Mesenchymal stem cell (in vitro differentiated cells and primary cell): Measurements from ENCODE around the gene TBPL1.
A peak's percentile ranks its signal among the peaks of the same experiment; 100 is the strongest.

Source experiments
- DNase-seq: peaks from one replicate; pipeline ENCODE4 v3.0.0-alpha.2; 2013
- H2AFZ ChIP-seq: one replicate; pipeline ENCODE4 v1.6.1; 2013; ENCODE audit warnings: low read depth, mild to moderate bottlenecking, control low read depth, inconsistent platforms, low read length, moderate library complexity
- H2AK5ac ChIP-seq: 2 replicates; pipeline ENCODE4 v1.6.1; 2013; ENCODE audit warnings: low read length, moderate library complexity, mild to moderate bottlenecking, inconsistent platforms; ENCODE audit not compliant: severe bottlenecking
- H2BK120ac ChIP-seq: one replicate; pipeline ENCODE4 v1.6.1; 2013; ENCODE audit warnings: low read depth, mild to moderate bottlenecking, inconsistent platforms, low read length, moderate library complexity
- H2BK12ac ChIP-seq, 2 experiments: one replicate each; pipeline ENCODE4 v1.6.1; 2013; ENCODE audit warnings: inconsistent platforms in 2 of 2, low read length in 2 of 2, mild to moderate bottlenecking in 2 of 2, moderate library complexity in 2 of 2, control low read depth in 1 of 2
- H2BK15ac ChIP-seq: one replicate; pipeline ENCODE4 v1.6.1; 2013; ENCODE audit warnings: mild to moderate bottlenecking, low read depth, inconsistent platforms; ENCODE audit not compliant: poor library complexity, severe bottlenecking
- H2BK5ac ChIP-seq: 2 replicates; pipeline ENCODE4 v1.6.1; 2013; ENCODE audit warnings: low read depth, mild to moderate bottlenecking, low read length, control low read depth, inconsistent platforms; ENCODE audit not compliant: poor library complexity, severe bottlenecking
- H3K14ac ChIP-seq, 2 experiments: one replicate each; pipeline ENCODE4 v1.6.1; 2013; ENCODE audit warnings: inconsistent platforms in 2 of 2, low read length in 2 of 2, control low read depth in 1 of 2, mild to moderate bottlenecking in 1 of 2, moderate library complexity in 1 of 2
- H3K18ac ChIP-seq, 2 experiments: one replicate each; pipeline ENCODE4 v1.6.1; 2013; ENCODE audit warnings: inconsistent platforms in 2 of 2, low read length in 2 of 2, control low read depth in 1 of 2, low read depth in 1 of 2, mild to moderate bottlenecking in 1 of 2
- H3K23ac ChIP-seq, 2 experiments: one replicate each; pipeline ENCODE4 v1.6.1; 2013; ENCODE audit warnings: inconsistent platforms in 2 of 2, low read length in 2 of 2, mild to moderate bottlenecking in 2 of 2, moderate library complexity in 2 of 2, control low read depth in 1 of 2
- H3K27ac ChIP-seq: 2 replicates; pipeline ENCODE4 v1.5.1; 2013; ENCODE audit warnings: mild to moderate bottlenecking, moderate library complexity, low read length, control low read depth, inconsistent platforms; ENCODE audit not compliant: poor library complexity, severe bottlenecking
- H3K27me3 ChIP-seq, 2 experiments: 2 replicates each; pipeline versions ENCODE4 v1.6.1 to v1.7.0; 2013; ENCODE audit warnings: low read length in 2 of 2, mild to moderate bottlenecking in 2 of 2, moderate library complexity in 2 of 2, control low read depth in 1 of 2, inconsistent platforms in 1 of 2; ENCODE audit not compliant: control insufficient read depth in 1 of 2, insufficient read depth in 1 of 2
- H3K36me3 ChIP-seq, 2 experiments: 2 replicates each; pipeline versions ENCODE4 v1.6.1 to v1.7.0; 2013; ENCODE audit warnings: low read length in 2 of 2, control low read depth in 1 of 2, inconsistent platforms in 1 of 2, low read depth in 1 of 2, mild to moderate bottlenecking in 1 of 2; ENCODE audit not compliant: insufficient read depth in 2 of 2, control insufficient read depth in 1 of 2
- H3K4ac ChIP-seq, 2 experiments: one replicate each; pipeline ENCODE4 v1.6.1; 2013; ENCODE audit warnings: inconsistent platforms in 2 of 2, low read length in 2 of 2, mild to moderate bottlenecking in 2 of 2, moderate library complexity in 2 of 2, control low read depth in 1 of 2, low read depth in 1 of 2
- H3K4me1 ChIP-seq: 2 replicates; pipeline ENCODE4 v1.6.1; 2013; ENCODE audit warnings: low read depth, low read length, control low read depth; ENCODE audit not compliant: control insufficient read depth, insufficient read depth
- H3K4me2 ChIP-seq: 2 replicates; pipeline ENCODE4 v1.6.1; 2013; ENCODE audit warnings: low read length, mild to moderate bottlenecking, inconsistent platforms; ENCODE audit not compliant: poor library complexity, severe bottlenecking
- H3K4me3 ChIP-seq, 2 experiments: 2 replicates each; pipeline versions ENCODE4 v1.5.1 to v1.7.0; 2013; ENCODE audit warnings: low read length in 2 of 2, mild to moderate bottlenecking in 2 of 2, control low read depth in 1 of 2, low read depth in 1 of 2; ENCODE audit not compliant: insufficient read depth in 1 of 2
- H3K79me1 ChIP-seq: replicated peaks from 2 replicates; pipeline ENCODE4 v1.6.1; 2013; ENCODE audit warnings: mild to moderate bottlenecking, control low read depth, low read length, inconsistent platforms; ENCODE audit not compliant: poor library complexity, severe bottlenecking
- H3K9ac ChIP-seq: 2 replicates; pipeline ENCODE4 v1.7.0; 2013; ENCODE audit warnings: mild to moderate bottlenecking, low read length, moderate library complexity
- H3K9me3 ChIP-seq: 2 replicates; pipeline ENCODE4 v1.7.0; 2013; ENCODE audit warnings: mild to moderate bottlenecking, low read length; ENCODE audit not compliant: control insufficient read depth
- H4K8ac ChIP-seq: one replicate; pipeline ENCODE4 v1.6.1; 2013; ENCODE audit warnings: inconsistent platforms, mild to moderate bottlenecking, low read length, moderate library complexity
- H4K91ac ChIP-seq: one replicate; pipeline ENCODE4 v1.6.1; 2013; ENCODE audit warnings: mild to moderate bottlenecking, low read length, inconsistent platforms
- WGBS: methylation state at CpG from one replicate; pipeline ENCODE4 v1.1.7; 2013; ENCODE audit warnings: mixed read lengths; 5-methylcytosine and 5-hydroxymethylcytosine counted together

TBPL1 gene

DNA sequence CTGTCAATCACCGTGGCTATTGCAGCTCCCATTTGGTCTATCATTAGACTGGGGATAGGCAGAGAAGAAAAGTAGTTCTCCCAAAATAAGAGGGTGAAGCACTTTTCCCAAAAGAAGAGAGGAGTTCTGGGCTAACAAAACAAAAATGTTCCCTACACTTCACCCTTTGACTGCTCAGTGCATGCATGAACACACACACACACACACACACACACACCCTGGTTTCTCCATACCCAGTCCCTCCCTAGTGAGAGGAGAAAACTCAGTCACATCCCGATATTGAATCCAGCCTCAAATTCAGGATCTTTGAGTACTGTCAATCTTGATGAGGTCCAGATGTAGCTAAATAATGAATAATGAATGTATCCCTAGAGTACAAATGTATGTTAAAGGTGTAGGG lies 4.6 kb upstream of the TBPL1 start:
- H3K18ac ChIP-seq, result no peak overlapping the region
- H3K4me3 ChIP-seq, result no peak overlapping the region
- no peak overlapping the region for H3K4me2 ChIP-seq
- H2AFZ ChIP-seq, result no peak overlapping the region
- H2BK5ac ChIP-seq, result no peak overlapping the region
- H3K14ac ChIP-seq, result no peak overlapping the region
- H2AK5ac ChIP-seq, result no peak overlapping the region
- no peaks in the 10 kb centered on the region for H3K27me3 ChIP-seq
- no peaks in the 10 kb centered on the region for H3K9me3 ChIP-seq
- no peak overlapping the region for H3K4ac ChIP-seq
- no peaks in the 10 kb centered on the region for H3K36me3 ChIP-seq
- no peak overlapping the region for H4K91ac ChIP-seq
- no peak overlapping the region for H2BK120ac ChIP-seq
- no peak overlapping the region for H3K27ac ChIP-seq
- no peak overlapping the region for H3K9ac ChIP-seq
- no peak overlapping the region for H4K8ac ChIP-seq
- no peaks in the 10 kb centered on the region for H3K79me1 ChIP-seq
- no peak overlapping the region for H2BK15ac ChIP-seq
- H3K23ac ChIP-seq, result no peak overlapping the region
- DNase-seq, result no peak
- WGBS, result 100% methylated on average over 1 of the region's 2 CpGs
- H3K4me1 ChIP-seq, result no peaks in the 10 kb centered on the region
- no peak overlapping the region for H2BK12ac ChIP-seq

DNA sequence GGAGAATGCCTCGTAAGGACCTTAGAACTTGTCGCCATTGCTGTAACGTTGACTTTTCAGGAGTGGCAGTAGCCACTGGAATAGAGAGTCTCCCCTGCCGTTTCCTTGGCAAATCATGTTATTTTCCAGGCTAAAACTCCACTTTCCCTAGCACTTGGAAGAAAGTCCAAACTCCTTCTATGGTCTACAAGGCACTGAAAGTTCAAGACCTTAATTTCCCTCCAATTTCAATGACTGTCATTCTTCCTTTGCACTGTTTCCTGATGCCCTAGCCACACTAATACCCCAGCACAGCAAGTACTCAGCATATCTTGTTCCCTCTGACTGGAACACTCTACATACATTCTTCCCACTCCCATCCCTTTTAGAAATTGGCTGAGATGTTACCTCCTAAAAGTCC lies 1.8 kb upstream of the TBPL1 start:
- H3K36me3 ChIP-seq, result no peaks in the 10 kb centered on the region
- peak overlapping the region in 1 of 2 experiments; percentile 93 for H3K4me3 ChIP-seq
- H3K79me1 ChIP-seq, result peaks cover 4% of the 10 kb centered on the region
- no peak for DNase-seq
- peak overlapping the region; percentile 92 for H3K9ac ChIP-seq
- no peak overlapping the region for H4K91ac ChIP-seq
- H2BK5ac ChIP-seq, result no peak overlapping the region
- no peak overlapping the region for H2AFZ ChIP-seq
- peak overlapping the region; percentile 13 for H4K8ac ChIP-seq
- peaks cover 1% of the 10 kb centered on the region for H3K4me1 ChIP-seq
- 92% methylated on average over 4 of the region's 4 CpGs for WGBS
- H3K27ac ChIP-seq, result peak overlapping the region; percentile 65
- peak overlapping the region in 1 of 2 experiments; percentile 6 for H2BK12ac ChIP-seq
- H3K4ac ChIP-seq, result no peak overlapping the region
- H3K9me3 ChIP-seq, result no peaks in the 10 kb centered on the region
- no peak overlapping the region for H2AK5ac ChIP-seq
- H2BK15ac ChIP-seq, result no peak overlapping the region
- no peak overlapping the region for H3K18ac ChIP-seq
- no peak overlapping the region for H2BK120ac ChIP-seq
- no peak overlapping the region for H3K23ac ChIP-seq
- H3K27me3 ChIP-seq, result no peaks in the 10 kb centered on the region
- no peak overlapping the region for H3K14ac ChIP-seq
- H3K4me2 ChIP-seq, result peak overlapping the region; percentile 60

DNA sequence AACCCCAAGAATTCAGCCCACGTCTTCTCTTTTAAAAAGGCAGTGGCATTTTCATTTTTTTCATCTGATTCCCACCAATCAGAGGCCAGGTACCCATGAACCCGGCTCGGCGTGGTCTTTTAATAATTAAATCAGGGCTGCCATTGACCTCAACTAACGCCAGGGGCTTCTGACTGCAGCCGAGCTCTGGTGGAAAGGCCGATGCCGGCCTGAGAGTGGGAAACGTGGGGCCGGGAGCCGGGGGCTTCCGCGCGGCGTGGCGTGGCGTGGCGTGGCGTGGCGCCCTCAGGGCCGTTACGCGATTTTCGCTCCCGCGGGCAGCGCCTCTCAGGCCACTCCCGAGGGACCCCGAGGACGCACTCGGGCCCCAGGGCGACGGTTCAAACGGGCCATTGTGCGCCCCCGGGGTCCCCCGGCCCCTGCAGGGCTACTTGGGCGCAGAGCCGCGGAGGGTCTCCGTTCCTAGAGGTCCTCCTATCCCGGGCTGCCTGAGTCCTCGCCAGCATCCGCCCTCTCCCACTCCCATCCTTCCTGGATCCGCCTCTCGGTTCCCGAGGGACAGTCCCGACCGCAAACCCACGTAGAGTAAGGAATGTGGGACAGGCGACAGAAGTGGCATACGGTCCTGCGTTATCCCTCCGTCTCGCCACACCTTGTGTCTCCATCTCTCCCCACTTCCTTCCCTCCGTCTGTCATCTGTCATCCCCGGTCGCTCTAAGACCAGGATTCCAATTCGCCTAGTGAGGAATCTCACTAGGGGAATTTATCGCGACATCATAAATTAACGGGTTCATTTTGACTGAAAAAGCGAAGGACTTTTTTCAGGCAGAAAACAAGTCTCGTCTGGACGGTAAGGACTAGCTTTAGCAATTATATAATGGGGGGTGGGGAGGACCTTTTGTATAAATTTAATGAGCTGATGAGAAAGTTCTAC lies 876 bp upstream of the TBPL1 start:
- Histone ChIP-seq H2AFZ (peak overlapping the region; percentile 30), H3K27ac (peak overlapping the region; percentile 87), H3K79me1 (peaks cover 6% of the 10 kb centered on the region), H2BK120ac (peak overlapping the region; percentile 29), H3K4me2 (peak overlapping the region; percentile 54), H3K9ac (peak overlapping the region; percentile 92), H3K18ac (peak overlapping the region; percentile 93 to 96), H3K9me3 (no peaks in the 10 kb centered on the region), H3K36me3 (no peaks in the 10 kb centered on the region), H2BK5ac (peak overlapping the region; percentile 79), H3K4me1 (peaks cover 1% of the 10 kb centered on the region), H2BK12ac (peak overlapping the region in 1 of 2 experiments; percentile 4), H3K4me3 (peak overlapping the region; percentile 63 to 93), H4K91ac (peak overlapping the region; percentile 93), H4K8ac (peak overlapping the region; percentile 95), H3K27me3 (no peaks in the 10 kb centered on the region), H3K14ac (peak overlapping the region in 1 of 2 experiments; percentile 79), H2AK5ac (no peak overlapping the region), H3K23ac (peak overlapping the region; percentile 41 to 81), H3K4ac (peak overlapping the region; percentile 52 to 80), H2BK15ac (peak overlapping the region; percentile 44)
- peak; percentile 87 for DNase-seq
- WGBS, result under 1% methylated on average over 48 of the region's 65 CpGs

DNA sequence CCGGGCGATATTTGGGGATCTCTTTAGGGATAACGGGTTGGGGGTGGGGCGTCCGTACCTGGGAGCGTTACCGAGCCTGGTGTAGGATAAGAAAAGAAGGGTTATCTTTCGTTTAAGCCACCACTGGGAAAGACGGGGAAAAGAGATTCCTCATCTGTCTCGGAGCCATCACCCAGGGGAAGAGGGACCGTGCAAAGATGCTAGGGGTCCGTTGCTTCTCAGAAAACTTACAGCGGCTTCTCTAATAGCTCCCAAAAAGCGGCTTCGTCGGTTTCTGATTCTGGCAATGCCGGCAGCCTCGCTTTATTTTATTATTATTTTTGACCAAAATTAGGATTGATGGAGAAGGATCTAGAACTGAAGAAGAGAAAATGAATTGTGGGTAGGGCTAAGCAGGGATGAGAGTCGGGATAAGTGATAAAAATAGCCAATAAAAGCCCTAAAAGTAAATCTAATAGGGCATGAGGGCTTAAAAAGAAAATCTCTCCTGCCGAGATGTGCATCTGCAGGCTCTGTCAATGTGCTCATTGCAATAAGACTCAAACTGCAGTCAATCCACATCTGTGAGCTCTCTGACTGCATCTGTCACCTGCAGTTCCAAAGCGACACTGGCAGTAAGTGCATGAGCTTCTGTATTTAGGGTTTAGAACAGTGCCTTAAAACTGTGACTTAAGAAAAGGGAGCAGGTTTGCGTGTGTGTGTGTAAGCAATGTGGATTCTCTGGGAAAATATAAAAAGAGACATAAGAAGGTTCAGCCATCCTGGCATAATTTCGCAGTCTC lies 801 bp downstream of the TBPL1 start:
- DNase-seq, result no peak
- WGBS, result 10% methylated on average over 23 of the region's 23 CpGs
- Histone ChIP-seq H3K9ac (peak overlapping the region; percentile 92), H2BK120ac (no peak overlapping the region), H2AFZ (peak overlapping the region; percentile 95), H3K4ac (peak overlapping the region in 1 of 2 experiments; percentile 43), H3K79me1 (peaks cover 8% of the 10 kb centered on the region), H3K36me3 (no peaks in the 10 kb centered on the region), H3K18ac (peak overlapping the region in 1 of 2 experiments; percentile 88), H3K27me3 (no peaks in the 10 kb centered on the region), H4K8ac (no peak overlapping the region), H3K9me3 (no peaks in the 10 kb centered on the region), H4K91ac (no peak overlapping the region), H3K4me3 (peak overlapping the region; percentile 93 to 100), H3K4me1 (peaks cover 1% of the 10 kb centered on the region), H2BK15ac (peak overlapping the region; percentile 83), H3K27ac (no peak overlapping the region), H3K4me2 (peak overlapping the region; percentile 89), H3K23ac (no peak overlapping the region), H2AK5ac (no peak overlapping the region), H2BK12ac (no peak overlapping the region), H2BK5ac (no peak overlapping the region), H3K14ac (no peak overlapping the region)
